ENCODE results near the gene SNX24. TPM values are rescaled to one million over a fixed set of nuclear protein-coding genes. Genes with fewer than 3 reads are reported as not detected.

The SNX24 gene
- total and polyA plus RNA-seq, 9 of the 15 experiments (the other 6 are each of a cell fraction or from before 2014, with no cell fraction given) = 5.3 to 10.1 (median 7.9) TPM

GRCh38 chr5:122864842-122865241, 19.4 kb downstream of the SNX24 start (continued):
- TF ChIP-seq, protein P1, sequence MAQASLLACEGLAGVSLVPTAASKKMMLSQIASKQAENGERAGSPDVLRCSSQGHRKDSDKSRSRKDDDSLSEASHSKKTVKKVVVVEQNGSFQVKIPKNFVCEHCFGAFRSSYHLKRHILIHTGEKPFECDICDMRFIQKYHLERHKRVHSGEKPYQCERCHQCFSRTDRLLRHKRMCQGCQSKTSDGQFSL (CRISPR knock-in tag; IDR thresholded peaks at IDR 0.05) = no peak
- TF ChIP-seq, protein P1 (tag; IDR thresholded peaks at IDR 0.05) = peak in 1 of 2 experiments; percentile 38; a peak in 1 of 4 replicates
- TF ChIP-seq, protein P2, sequence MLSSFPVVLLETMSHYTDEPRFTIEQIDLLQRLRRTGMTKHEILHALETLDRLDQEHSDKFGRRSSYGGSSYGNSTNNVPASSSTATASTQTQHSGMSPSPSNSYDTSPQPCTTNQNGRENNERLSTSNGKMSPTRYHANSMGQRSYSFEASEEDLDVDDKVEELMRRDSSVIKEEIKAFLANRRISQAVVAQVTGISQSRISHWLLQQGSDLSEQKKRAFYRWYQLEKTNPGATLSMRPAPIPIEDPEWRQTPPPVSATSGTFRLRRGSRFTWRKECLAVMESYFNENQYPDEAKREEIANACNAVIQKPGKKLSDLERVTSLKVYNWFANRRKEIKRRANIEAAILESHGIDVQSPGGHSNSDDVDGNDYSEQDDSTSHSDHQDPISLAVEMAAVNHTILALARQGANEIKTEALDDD (IDR thresholded peaks at IDR 0.05) = no peak
- no peak for TF ChIP-seq ZNF584 (CRISPR knock-in tag; IDR thresholded peaks at IDR 0.05; ENCODE audit: low read depth)
- no peak for TF ChIP-seq RBM14 (IDR thresholded peaks at IDR 0.05; ENCODE audit: borderline replicate concordance, insufficient read depth, low read depth, low read length)
- no peak for TF ChIP-seq CSDE1 (IDR thresholded peaks at IDR 0.05)
- no peak for TF ChIP-seq THRAP3 (IDR thresholded peaks at IDR 0.05; ENCODE audit: borderline replicate concordance)
- TF ChIP-seq, protein P3, sequence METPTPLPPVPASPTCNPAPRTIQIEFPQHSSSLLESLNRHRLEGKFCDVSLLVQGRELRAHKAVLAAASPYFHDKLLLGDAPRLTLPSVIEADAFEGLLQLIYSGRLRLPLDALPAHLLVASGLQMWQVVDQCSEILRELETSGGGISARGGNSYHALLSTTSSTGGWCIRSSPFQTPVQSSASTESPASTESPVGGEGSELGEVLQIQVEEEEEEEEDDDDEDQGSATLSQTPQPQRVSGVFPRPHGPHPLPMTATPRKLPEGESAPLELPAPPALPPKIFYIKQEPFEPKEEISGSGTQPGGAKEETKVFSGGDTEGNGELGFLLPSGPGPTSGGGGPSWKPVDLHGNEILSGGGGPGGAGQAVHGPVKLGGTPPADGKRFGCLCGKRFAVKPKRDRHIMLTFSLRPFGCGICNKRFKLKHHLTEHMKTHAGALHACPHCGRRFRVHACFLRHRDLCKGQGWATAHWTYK (CRISPR knock-in tag; IDR thresholded peaks at IDR 0.05) = peak; percentile 87; the same call in 1 of the 2 replicates
- TF ChIP-seq ZNF263 (CRISPR knock-in tag; IDR thresholded peaks at IDR 0.05; ENCODE audit: borderline replicate concordance) = no peak
- no peak for TF ChIP-seq ZNF551 (CRISPR knock-in tag; IDR thresholded peaks at IDR 0.05)
- TF ChIP-seq MAZ (CRISPR knock-in tag; conservative IDR thresholded peaks at IDR 0.05 in 1 of 2, IDR thresholded peaks at IDR 0.05 in 1 of 2) = no peak
- no peak for TF ChIP-seq FOXM1 (IDR thresholded peaks at IDR 0.05; ENCODE audit: low read depth)
- no peak for TF ChIP-seq FOXM1 (CRISPR knock-in tag; IDR thresholded peaks at IDR 0.05; ENCODE audit: low read depth)
- no peak for TF ChIP-seq ZSCAN32 (CRISPR knock-in tag; IDR thresholded peaks at IDR 0.05)
- 0 out of 2 replicates have a peak, but pooled peaks have one; percentile 31 for TF ChIP-seq HIVEP1 (CRISPR knock-in tag; IDR thresholded peaks at IDR 0.05)
- TF ChIP-seq, protein P4, sequence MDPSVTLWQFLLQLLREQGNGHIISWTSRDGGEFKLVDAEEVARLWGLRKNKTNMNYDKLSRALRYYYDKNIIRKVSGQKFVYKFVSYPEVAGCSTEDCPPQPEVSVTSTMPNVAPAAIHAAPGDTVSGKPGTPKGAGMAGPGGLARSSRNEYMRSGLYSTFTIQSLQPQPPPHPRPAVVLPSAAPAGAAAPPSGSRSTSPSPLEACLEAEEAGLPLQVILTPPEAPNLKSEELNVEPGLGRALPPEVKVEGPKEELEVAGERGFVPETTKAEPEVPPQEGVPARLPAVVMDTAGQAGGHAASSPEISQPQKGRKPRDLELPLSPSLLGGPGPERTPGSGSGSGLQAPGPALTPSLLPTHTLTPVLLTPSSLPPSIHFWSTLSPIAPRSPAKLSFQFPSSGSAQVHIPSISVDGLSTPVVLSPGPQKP (CRISPR knock-in tag; IDR thresholded peaks at IDR 0.05) = no peak
- TF ChIP-seq, protein P5, sequence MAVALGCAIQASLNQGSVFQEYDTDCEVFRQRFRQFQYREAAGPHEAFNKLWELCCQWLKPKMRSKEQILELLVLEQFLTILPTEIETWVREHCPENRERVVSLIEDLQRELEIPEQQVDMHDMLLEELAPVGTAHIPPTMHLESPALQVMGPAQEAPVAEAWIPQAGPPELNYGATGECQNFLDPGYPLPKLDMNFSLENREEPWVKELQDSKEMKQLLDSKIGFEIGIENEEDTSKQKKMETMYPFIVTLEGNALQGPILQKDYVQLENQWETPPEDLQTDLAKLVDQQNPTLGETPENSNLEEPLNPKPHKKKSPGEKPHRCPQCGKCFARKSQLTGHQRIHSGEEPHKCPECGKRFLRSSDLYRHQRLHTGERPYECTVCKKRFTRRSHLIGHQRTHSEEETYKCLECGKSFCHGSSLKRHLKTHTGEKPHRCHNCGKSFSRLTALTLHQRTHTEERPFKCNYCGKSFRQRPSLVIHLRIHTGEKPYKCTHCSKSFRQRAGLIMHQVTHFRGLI (CRISPR knock-in tag; IDR thresholded peaks at IDR 0.05) = peak; percentile 39; the same call in 1 of the 2 replicates
- TF ChIP-seq MEF2D (tag; conservative IDR thresholded peaks at IDR 0.05; ENCODE audit: low read depth) = 0 out of 2 replicates have a peak, but pooled peaks have one; percentile 44
- peak in 1 of 2 experiments; percentile 51; a peak in 1 of 4 replicates for TF ChIP-seq ZNF639 (CRISPR knock-in tag; conservative IDR thresholded peaks at IDR 0.05 in 1 of 2, IDR thresholded peaks at IDR 0.05 in 1 of 2)
- no peak for TF ChIP-seq SRSF1 (IDR thresholded peaks at IDR 0.05; ENCODE audit: low read depth, low read length)
- TF ChIP-seq SRSF7 (optimal IDR thresholded peaks at IDR 0.05; ENCODE audit: low read depth, low read length) = no peak
